SH-SY5Y (cell line): Measurements from ENCODE around the gene TOX3.

ENCODE experiments used
- GATA2 ChIP-seq: IDR thresholded peaks from 2 replicates; pipeline ENCODE4 v1.6.1; 2011; ENCODE audit warnings: mild to moderate bottlenecking, low read depth, low read length
- GATA3 ChIP-seq: IDR thresholded peaks from 2 replicates; pipeline ENCODE4 v1.6.1; 2011; ENCODE audit warnings: low read depth, mild to moderate bottlenecking, low read length, moderate library complexity

DNA sequence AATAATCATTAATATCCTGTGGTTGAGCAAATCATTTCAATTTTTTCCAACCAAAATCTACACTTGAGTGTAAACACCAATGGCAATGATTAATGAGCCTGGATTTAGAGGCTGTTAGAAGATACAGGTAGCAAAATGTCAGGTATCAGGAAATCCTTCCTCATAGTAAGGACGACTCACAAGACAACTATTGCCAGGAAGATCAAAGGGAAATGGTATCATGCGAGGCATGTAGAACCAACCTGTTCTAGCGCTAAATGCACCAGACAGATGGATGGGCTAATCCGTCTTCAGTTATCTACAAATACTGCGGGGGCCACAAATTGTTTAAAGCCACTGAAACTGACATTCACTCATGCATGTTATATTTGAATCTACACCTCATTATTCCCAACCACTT is 28.1 kb downstream of the TOX3 start:
- TF ChIP-seq GATA2 (no peak), GATA3 (no peak)
